NCI-H2107 (cell line): ENCODE data around the gene MIB2.
A peak's percentile ranks its signal among the peaks of the same experiment; 100 is the strongest.
"Not testable (repeated sequence)": the region's sequence is repeated elsewhere in the genome, so short reads cannot be mapped to it uniquely, and the experiment has no call there.

Source experiments
- DNase-seq: peaks from one replicate; lab custom pipeline; 2025; lab: John Stamatoyannopoulos, UW

Gene MIB2

GRCh38 chr1:1627261-1627828, 12.0 kb downstream of the MIB2 start:
- no peak for DNase-seq

- no peak for DNase-seq
These were observed 12.8 kb downstream of the MIB2 start for GRCh38 chr1:1627829-1628753.

DNA sequence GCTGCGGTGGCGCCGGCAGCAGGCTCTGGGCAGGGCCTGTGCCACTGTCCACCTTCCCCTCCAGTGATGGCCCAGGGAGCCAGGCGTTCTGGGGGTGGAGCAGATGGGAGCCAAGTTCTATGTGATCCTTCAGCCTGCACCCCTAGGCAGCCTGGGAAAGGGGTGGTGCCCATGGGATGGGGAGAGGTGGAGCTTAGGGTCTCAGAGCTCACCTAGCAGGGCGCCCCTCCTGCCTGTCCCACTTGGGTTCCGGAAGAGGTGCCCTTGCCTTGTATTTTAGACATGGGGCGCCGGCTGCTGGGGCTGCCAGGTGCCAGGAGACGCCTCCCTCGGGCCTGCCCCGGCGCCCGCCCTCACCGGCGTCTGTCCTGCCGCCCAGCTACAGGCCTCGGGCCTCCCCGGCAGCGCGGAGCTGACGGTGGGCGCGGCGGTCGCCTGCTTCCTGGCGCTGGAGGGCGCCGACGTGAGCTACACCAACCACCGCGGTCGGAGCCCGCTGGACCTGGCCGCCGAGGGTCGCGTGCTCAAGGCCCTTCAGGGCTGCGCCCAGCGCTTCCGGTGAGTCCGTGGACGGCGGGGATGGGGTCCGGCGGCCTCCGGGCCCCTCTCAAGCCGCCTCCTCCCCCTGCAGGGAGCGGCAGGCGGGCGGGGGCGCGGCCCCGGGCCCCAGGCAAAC, 13.6 kb downstream of the MIB2 start:
- DNase-seq = no peak

DNA sequence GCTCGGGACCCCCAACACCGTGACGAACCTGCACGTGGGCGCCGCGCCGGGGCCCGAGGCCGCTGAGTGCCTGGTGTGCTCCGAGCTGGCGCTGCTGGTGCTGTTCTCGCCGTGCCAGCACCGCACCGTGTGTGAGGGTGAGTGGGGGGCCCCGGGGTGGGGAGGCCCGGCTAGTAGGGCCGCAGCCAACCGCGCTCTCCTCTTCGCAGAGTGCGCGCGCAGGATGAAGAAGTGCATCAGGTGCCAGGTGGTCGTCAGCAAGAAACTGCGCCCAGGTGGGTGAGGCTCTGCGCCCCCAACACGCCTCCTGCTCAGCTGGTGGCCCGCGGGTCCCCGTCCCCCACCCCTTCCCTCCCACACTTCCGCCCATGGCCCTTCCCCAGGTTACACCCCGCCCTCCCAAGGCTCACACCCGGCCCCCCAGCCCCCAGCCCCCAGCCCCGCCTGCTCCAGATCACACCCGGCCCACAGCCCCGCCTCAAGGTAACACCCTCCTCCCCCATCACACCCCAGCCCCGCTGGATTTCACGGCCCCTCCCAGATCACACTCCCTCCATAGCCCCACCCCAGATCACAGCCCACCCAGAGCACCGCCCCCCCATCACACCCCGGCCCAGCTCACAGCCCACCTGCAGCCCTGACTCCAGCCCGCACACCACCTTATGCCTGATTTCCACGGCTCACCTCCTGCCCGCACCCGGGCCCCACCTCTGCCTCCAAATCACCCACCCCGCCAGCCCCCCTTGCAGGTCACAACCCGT, 14.3 kb downstream of the MIB2 start:
- no peak for DNase-seq

- peak; percentile 28 for DNase-seq
These were observed 15.1 kb downstream of the MIB2 start for GRCh38 chr1:1630191-1630964.

GRCh38 chr1:1630965-1631781, 15.9 kb downstream of the MIB2 start:
- no peak for DNase-seq

- no peak for DNase-seq
These were observed 16.6 kb downstream of the MIB2 start, which contains the start of gene MMP23B for GRCh38 chr1:1631782-1632420. TSS of gene MMP23B (plus strand) at chr1:1632173. CDS start at chr1:1632219, 46 bp downstream.

DNA sequence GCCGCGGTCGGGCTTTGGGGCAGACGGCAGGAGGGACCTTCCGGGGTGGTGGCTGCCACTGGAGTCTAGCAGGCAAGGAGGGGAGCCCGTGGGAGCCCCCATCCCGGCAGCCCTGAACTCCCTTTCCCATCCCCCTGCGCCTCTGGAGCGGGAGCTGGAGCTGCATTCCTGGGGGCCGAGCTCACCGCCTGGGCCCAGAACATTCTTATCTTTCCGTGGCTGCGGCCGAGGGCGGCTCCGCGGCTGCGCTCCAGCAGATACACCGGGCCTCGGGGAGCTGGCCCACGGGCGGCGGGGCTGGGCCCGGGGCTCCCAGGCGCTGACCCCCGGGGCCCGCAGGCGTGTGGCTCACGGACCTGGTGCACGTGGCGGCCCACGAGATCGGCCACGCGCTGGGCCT, 18.1 kb downstream of the MIB2 start:
- not testable (repeated sequence) for DNase-seq

DNA sequence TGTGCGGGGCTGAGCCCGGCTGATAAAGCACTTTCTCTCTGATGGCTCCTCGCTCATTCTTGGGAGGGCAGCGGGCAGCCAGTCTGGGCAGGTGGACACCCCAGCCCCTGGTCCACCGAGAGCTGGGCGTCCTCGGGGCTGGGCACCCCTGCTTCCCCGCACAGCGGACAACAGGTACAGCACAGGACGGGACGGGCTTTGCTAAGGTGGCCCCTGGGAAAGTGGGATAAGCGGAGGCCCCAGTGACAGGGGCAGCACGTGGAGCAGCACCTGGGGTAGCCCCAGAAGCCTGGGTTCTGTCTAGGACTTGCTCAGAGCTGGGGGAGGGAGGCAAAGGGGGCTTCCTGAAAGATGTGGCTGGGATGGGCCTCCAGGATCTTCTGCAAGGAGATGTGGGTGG, 19.3 kb downstream of the MIB2 start:
- DNase-seq = not testable (repeated sequence)

DNA sequence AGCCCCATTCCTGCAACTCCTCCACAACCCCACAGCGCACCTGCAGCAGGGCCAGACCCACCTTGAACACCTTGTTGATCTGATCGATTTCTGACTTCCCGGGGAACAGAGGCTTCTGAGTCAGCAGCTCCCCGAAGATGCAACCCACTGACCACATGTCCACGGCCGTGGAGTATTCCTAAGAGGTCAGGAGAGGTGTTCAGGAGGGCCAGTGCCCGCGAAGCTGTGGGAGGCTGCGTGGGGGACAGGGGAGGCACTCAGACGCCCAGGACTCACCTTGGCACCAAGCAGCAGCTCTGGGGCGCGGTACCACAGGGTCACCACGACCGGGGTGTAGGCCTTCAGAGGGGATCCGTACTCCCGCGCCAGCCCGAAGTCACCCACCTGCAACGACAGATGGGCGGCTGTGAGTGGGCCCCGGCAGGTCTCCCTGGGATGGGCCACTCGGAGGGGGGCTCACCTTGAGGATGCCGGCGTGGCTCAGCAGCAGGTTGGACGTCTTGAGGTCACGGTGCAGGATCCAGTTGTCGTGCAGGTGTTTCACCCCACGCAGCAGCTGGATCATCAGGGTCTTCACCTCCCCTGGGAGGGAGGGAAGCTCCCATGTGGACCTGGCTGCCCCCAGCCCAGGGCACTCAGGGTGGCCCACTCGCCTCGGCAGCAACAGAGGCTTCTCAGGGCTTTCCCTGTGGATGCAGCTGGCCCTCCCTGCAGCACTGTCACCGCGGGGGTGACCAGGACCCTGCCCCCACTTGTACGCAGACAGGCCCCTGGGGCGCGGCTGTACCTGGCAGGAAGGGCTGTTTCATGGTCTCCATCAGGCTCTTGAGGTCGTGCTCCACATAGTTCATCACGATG, 21.6 kb downstream of the MIB2 start:
- not testable (repeated sequence) for DNase-seq

GRCh38 chr1:1637479-1637875, 22.2 kb downstream of the MIB2 start:
- not testable (repeated sequence) for DNase-seq

DNA sequence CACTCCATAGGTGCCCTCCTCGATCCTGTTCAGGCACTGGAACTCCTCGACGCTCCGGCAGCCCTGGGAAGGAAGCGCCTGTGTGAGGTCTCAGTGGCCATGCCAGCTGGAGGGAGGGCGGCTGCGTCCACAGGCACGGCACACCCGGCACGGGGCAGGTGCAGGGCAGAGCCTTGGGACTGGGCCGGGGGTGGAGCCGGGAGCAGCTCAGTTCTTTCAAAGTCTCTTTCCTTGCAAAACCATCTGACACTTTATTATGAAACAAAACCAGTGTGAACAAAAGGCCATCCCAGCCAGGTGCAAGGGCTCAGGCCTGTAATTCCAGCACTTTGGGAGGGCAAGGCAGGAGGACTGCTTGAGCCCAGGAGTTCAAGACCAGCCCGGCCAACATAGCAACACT, 23.2 kb downstream of the MIB2 start:
- DNase-seq = not testable (repeated sequence)

- DNase-seq = not testable (repeated sequence)
These were observed 24.1 kb downstream of the MIB2 start for GRCh38 chr1:1639368-1639767.

- DNase-seq = not testable (repeated sequence)
These were observed 24.8 kb downstream of the MIB2 start for GRCh38 chr1:1640081-1640480.

GRCh38 chr1:1640711-1641461, 25.6 kb downstream of the MIB2 start:
- DNase-seq = not testable (repeated sequence)

DNA sequence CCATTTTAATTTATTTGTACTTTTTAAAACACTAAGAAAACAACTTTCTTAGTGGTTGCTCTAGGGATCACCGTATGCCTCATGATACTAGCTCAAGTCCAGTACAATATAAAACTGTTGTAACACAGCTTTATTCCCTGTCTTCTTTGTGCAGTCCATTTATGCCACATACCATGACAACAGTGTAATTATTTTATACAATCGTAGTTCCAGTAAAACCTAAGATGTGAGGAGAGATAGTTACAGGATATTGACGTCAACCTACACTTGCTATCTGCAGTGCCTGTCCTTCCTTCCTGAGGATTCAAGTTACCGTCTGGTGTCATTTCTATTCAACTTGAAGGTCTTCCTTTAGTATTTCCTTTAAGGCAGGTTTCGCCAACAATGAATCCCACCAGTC, 31.0 kb downstream of the MIB2 start:
- not testable (repeated sequence) for DNase-seq

DNA sequence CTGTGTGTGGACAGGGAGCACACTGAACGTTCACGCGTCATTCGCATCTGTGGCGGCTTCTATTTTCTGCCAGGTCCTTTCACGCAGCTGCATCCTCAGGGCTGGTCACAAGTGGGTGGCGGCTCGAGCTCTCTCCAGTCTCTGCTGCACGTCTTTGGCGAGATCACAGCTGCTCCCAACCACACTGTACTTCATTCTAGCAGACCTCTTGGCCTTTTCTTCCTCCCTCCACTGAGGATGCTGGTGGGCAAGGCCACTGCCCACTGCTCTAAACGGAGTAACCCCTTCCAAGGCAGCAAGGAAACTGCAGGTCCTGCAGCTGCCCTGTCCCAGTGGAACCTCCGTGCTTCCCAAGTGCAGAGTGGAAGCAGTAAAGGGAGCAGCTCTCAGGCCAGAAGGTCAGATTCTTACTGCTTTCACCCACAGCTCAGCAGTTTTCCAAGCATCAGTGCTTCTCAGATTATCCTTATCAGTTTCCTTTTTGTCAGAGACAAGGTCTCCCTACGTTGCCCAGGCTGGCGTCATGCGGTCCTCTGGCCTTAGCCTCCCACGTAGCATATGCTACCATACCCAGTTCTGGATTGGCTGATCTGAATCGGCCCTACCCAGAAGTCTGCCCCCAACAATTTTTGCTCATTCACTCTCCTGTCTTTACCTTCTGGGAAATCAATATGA, 32.4 kb downstream of the MIB2 start:
- DNase-seq = not testable (repeated sequence)
